Vein endothelial cell (primary cell): Measurements from ENCODE around the gene CGA. TPM values are rescaled to one million over a fixed set of nuclear protein-coding genes. Genes with fewer than 3 reads are reported as not detected.

Experiments
- total RNA-seq: library from RNA; depleted of rRNA; stranded (reverse); fragments of >200 nt; gene quantifications from 2 replicates; pipeline ENCODE4 v1.2.3, GENCODE V29; 2012

The CGA gene
- total RNA-seq = not detected in 2 replicates

DNA sequence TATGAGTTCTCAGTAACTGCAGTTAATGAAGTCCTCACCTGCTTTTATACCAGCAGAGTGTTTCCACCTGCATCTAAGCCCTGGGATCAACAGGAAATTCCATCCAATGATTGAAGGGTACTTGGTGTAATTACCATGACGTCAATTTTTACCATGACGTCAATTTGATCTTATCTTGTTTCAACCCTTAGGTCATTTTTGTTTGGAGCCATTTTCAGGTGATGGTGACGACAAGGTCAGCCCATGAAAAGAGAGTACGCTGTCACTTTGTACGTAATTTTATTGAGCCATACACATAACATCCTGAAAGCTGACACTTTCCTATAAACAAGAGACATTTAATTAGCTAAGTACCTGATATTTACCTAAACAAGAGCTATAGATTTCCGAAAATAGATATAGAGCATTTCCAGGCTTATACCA is at the start of gene CGA:
CGA (minus strand) TSS at position 20 of the 423 bp plus-strand sequence. CDS start 6,906 bp downstream, outside the sequence.

Other genes starting within 250 kb of the CGA start
- gene HTR1E, start 157.6 kb downstream of the CGA start, total RNA-seq = not detected in 2 replicates
- 28.1 and 35.9 TPM in 2 replicates for gene ZNF292, start 60.5 kb upstream of the CGA start, total RNA-seq
- 5.2 and 6.3 TPM in 2 replicates for gene SMIM8, start 227.5 kb upstream of the CGA start, total RNA-seq
- under 0.01 TPM in 1 of 2 replicates, not detected in the other for gene GJB7, start 234.2 kb upstream of the CGA start, total RNA-seq
- 2.9 and 3.8 TPM in 2 replicates for gene C6orf163, start 249.7 kb upstream of the CGA start, total RNA-seq